ENCODE data around the gene SHROOM4.
A peak's percentile ranks its signal among the peaks of the same experiment; 100 is the strongest.

Gene SHROOM4

GRCh38 chrX:50635817-50636365 lies 178.1 kb downstream of the SHROOM4 start:
- DNase-seq, result peak in 14 of 42 donors; percentile 5 to 72 (median 16)
- intact Hi-C loops (cut with DNase I), result no loop called here

GRCh38 chrX:50635162-50635561 lies 178.8 kb downstream of the SHROOM4 start:
- intact Hi-C loops (cut with DNase I), result no loop called here
- no peak for DNase-seq

GRCh38 chrX:50629774-50630173 lies 184.2 kb downstream of the SHROOM4 start:
- intact Hi-C loops (cut with DNase I), result no loop called here
- DNase-seq, result no peak

GRCh38 chrX:50627696-50628095 lies 186.3 kb downstream of the SHROOM4 start:
- DNase-seq, result no peak
- intact Hi-C loops (cut with DNase I), result no loop called here

GRCh38 chrX:50626432-50626831 lies 187.6 kb downstream of the SHROOM4 start:
- DNase-seq, result no peak
- intact Hi-C loops (cut with DNase I), result no loop called here

- intact Hi-C loops (cut with DNase I), result no loop called here
These were observed 191.2 kb downstream of the SHROOM4 start for GRCh38 chrX:50622751-50623150.

GRCh38 chrX:50618788-50619558 lies 195.0 kb downstream of the SHROOM4 start:
- intact Hi-C loops (cut with DNase I), result no loop called here
- DNase-seq, result no peak

More at GRCh38 chrX:50622751-50623150, 191.2 kb downstream of the SHROOM4 start:
- no peak for DNase-seq

- DNase-seq, result no peak
- intact Hi-C loops (cut with DNase I), result no loop called here
These were observed 196.8 kb downstream of the SHROOM4 start for GRCh38 chrX:50617183-50617582.

- no peak for DNase-seq
- intact Hi-C loops (cut with DNase I), result no loop called here
These were observed 198.3 kb downstream of the SHROOM4 start for GRCh38 chrX:50615570-50616158.

GRCh38 chrX:50614460-50614859 lies 199.5 kb downstream of the SHROOM4 start:
- no peak for DNase-seq
- intact Hi-C loops (cut with DNase I), result no loop called here

- intact Hi-C loops (cut with DNase I), result no loop called here
These were observed 200.1 kb downstream of the SHROOM4 start for GRCh38 chrX:50613846-50614245.

GRCh38 chrX:50609796-50610195 lies 204.2 kb downstream of the SHROOM4 start:
- no peak for DNase-seq
- intact Hi-C loops (cut with DNase I), result no loop called here

More at GRCh38 chrX:50613846-50614245, 200.1 kb downstream of the SHROOM4 start:
- no peak for DNase-seq

- DNase-seq, result peak in 3 of 42 donors; percentile 36 to 43 (median 36)
- intact Hi-C loops (cut with DNase I), result no loop called here
These were observed 207.6 kb downstream of the SHROOM4 start for GRCh38 chrX:50606300-50606950.

- DNase-seq, result no peak
- intact Hi-C loops (cut with DNase I), result no loop called here
These were observed 217.9 kb downstream of the SHROOM4 start for GRCh38 chrX:50596056-50596455.

- intact Hi-C loops (cut with DNase I), result no loop called here
- no peak for DNase-seq
These were observed 219.2 kb downstream of the SHROOM4 start for GRCh38 chrX:50594788-50595187.

GRCh38 chrX:50586980-50587379 lies 227.0 kb downstream of the SHROOM4 start:
- DNase-seq, result no peak
- intact Hi-C loops (cut with DNase I), result no loop called here

- no peak for DNase-seq
- intact Hi-C loops (cut with DNase I), result no loop called here
These were observed 227.6 kb downstream of the SHROOM4 start for GRCh38 chrX:50586407-50586806.

GRCh38 chrX:50581405-50581804 lies 232.6 kb downstream of the SHROOM4 start:
- no peak for DNase-seq
- intact Hi-C loops (cut with DNase I), result no loop called here

- intact Hi-C loops (cut with DNase I), result no loop called here
These were observed 234.0 kb downstream of the SHROOM4 start for GRCh38 chrX:50579955-50580354.

GRCh38 chrX:50577326-50577725 lies 236.7 kb downstream of the SHROOM4 start:
- DNase-seq, result no peak
- intact Hi-C loops (cut with DNase I), result no loop called here

More at GRCh38 chrX:50579955-50580354, 234.0 kb downstream of the SHROOM4 start:
- DNase-seq, result peak in 30 of 42 donors; percentile 10 to 68 (median 33)
